ENCODE data around the gene KRTAP9-1.
"Not testable (repeated sequence)": the region's sequence is repeated elsewhere in the genome, so short reads cannot be mapped to it uniquely, and the experiment has no call there.

The KRTAP9-1 gene

DNA sequence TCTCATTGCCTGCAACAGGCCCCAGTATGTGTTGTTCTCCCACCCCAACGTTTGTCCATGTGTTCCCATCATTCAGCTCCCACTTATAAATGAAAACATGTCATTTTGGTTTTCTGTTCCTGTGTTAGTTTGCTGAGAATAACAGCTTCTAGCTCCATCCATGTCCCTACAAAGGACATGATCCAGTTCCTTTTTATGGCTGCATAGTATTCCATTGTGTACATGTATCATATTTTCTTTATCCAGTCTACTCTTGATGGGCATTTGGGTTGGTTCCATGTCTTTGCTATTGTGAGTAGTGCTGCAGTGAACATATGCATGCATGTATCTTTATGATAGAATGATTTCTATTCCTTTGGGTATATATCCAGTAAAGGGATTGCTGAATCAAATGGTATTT, 26.0 kb downstream of the KRTAP9-1 start:
- FAIRE-seq: no peak
- TF ChIP-seq, protein P1, sequence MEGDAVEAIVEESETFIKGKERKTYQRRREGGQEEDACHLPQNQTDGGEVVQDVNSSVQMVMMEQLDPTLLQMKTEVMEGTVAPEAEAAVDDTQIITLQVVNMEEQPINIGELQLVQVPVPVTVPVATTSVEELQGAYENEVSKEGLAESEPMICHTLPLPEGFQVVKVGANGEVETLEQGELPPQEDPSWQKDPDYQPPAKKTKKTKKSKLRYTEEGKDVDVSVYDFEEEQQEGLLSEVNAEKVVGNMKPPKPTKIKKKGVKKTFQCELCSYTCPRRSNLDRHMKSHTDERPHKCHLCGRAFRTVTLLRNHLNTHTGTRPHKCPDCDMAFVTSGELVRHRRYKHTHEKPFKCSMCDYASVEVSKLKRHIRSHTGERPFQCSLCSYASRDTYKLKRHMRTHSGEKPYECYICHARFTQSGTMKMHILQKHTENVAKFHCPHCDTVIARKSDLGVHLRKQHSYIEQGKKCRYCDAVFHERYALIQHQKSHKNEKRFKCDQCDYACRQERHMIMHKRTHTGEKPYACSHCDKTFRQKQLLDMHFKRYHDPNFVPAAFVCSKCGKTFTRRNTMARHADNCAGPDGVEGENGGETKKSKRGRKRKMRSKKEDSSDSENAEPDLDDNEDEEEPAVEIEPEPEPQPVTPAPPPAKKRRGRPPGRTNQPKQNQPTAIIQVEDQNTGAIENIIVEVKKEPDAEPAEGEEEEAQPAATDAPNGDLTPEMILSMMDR (IDR thresholded peaks at IDR 0.05; ENCODE audit: insufficient read depth, missing control alignments): no peak
- DNase-seq (ENCODE audit: insufficient read length, low spot score): no peak

DNA sequence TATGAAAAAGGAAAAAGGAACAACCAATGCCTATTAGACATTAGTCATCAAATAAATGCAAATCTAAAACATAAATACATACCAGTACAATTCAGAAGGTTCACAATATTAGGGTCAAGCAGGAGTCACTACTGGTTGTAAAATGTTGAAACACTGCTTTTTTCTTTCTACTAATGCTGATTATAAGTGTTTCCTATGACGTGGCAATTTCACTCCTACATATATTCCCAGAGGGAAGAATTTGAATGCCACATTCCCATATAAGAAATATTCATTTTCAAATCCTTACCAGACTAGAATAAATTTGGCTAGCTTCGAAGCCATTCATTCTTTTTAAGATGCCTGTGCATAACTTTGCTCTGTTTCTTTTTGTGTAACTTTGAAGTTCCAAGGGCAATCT, 34.1 kb downstream of the KRTAP9-1 start:
- DNase-seq (ENCODE audit: insufficient read length, low spot score) (no peak), FAIRE-seq (no peak)
- TF ChIP-seq, protein P1 (IDR thresholded peaks at IDR 0.05; ENCODE audit: insufficient read depth, missing control alignments): no peak

DNA sequence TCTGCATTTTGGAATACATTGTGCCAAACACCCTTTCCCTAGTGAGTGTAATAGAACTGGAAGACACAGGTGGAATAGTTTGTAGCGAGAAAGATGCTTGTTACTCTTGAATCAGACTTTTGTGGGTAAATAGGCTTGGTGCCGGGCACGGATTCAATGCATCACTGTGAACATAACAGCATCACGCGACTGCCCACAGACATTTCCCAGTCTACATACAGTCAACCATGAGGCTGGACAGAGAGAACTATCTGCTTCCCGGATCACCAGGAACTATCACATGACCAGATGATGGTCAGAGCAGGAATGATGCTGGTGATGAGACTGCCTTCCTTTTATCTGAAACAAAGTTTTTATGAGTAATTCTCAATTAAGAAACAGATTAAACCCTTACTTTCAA, 36.4 kb downstream of the KRTAP9-1 start:
- TF ChIP-seq, protein P1 (IDR thresholded peaks at IDR 0.05; ENCODE audit: insufficient read depth, missing control alignments): no peak
- DNase-seq (ENCODE audit: insufficient read length, low spot score): no peak
- no peak for FAIRE-seq

DNA sequence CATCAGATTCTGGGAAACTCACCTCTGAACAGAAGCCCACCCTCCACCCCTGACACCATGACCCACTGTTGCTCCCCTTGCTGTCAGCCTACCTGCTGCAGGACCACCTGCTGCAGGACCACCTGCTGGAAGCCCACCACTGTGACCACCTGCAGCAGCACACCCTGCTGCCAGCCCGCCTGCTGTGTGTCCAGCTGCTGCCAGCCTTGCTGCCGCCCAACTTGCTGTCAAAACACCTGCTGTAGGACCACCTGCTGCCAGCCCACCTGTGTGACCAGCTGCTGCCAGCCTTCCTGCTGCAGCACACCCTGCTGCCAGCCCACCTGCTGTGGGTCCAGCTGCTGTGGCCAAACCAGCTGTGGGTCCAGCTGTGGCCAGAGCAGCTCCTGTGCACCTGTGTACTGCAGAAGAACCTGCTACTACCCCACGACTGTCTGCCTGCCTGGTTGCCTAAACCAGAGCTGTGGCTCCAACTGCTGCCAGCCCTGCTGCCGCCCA, 37.0 kb downstream of the KRTAP9-1 start, which contains the start of gene KRTAP9-2:
Gene KRTAP9-2 (plus strand): TSS at position 51 of the 498 bp plus-strand sequence. CDS start 7 bp downstream, at position 58.
- not testable (repeated sequence) for FAIRE-seq; DNase-seq (ENCODE audit: insufficient read length, low spot score)

DNA sequence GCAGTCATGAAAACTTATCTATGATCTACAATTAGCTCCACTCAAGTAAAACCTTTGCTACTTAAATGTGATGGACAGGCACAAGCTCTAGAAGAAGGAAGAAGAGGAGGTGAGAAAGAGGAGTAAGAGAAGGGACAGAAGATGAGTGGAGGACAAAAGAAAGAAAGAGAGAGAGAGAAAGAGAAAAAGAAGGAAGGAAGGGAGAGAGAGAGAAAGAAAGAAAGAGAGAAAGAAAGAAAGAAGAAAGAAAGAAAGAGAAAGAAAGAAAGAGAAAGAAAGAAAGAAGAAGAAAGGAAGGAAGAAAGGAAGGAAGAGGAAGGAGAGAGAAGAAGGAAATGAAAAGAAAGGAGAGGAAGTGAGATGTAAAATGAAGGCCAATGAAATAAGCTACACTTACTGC, 40.4 kb downstream of the KRTAP9-1 start:
- DNase-seq (ENCODE audit: insufficient read length, low spot score): no peak
- TF ChIP-seq, protein P1 (IDR thresholded peaks at IDR 0.05; ENCODE audit: insufficient read depth, missing control alignments): no peak
- FAIRE-seq: no peak

DNA sequence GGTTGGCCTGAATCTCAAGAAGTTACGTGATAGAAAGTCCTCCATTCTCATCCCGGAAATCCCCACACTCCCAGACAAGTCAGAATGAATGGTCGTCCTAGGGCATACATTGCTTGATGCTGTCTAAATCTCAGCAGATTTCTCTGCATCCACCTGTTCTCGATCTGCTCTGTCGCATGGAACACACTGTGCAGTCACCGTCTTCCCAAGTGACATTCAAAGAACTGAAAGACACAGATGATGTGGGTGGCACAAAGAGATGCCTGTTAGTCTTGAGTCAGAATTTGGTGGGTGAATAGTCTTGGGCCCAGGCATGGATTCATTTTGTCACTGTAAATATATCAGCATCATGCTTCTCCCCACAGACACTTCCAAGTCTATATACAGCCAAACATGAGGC, 42.0 kb downstream of the KRTAP9-1 start:
- DNase-seq (ENCODE audit: insufficient read length, low spot score): no peak
- TF ChIP-seq, protein P1 (IDR thresholded peaks at IDR 0.05; ENCODE audit: insufficient read depth, missing control alignments): no peak
- FAIRE-seq: no peak

DNA sequence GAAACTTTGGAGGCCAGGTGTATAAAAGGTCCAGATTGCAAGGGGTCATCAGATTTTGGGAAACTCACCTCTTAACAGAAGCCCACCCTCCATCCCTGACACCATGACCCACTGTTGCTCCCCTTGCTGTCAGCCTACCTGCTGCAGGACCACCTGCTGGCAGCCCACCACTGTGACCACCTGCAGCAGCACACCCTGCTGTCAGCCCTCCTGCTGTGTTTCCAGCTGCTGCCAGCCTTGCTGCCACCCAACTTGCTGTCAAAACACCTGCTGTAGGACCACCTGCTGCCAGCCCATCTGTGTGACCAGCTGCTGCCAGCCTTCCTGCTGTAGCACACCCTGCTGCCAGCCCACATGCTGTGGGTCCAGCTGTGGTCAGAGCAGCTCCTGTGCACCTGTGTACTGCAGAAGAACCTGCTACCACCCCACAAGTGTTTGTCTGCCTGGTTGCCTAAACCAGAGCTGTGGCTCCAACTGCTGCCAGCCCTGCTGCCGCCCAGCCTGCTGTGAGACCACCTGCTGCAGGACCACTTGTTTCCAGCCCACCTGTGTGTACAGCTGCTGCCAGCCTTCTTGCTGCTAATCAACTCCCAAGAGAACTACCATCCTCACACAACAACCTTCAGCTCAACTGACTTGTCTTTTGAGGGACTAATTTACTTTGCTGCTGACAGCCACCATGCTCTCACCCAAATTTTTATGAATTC, 42.9 kb downstream of the KRTAP9-1 start, which contains the start of gene KRTAP9-3:
Gene KRTAP9-3 (plus strand): TSS at position 51 of the 707 bp plus-strand sequence. CDS start 53 bp downstream, at position 104.
- DNase-seq (ENCODE audit: insufficient read length, low spot score); FAIRE-seq: not testable (repeated sequence)

DNA sequence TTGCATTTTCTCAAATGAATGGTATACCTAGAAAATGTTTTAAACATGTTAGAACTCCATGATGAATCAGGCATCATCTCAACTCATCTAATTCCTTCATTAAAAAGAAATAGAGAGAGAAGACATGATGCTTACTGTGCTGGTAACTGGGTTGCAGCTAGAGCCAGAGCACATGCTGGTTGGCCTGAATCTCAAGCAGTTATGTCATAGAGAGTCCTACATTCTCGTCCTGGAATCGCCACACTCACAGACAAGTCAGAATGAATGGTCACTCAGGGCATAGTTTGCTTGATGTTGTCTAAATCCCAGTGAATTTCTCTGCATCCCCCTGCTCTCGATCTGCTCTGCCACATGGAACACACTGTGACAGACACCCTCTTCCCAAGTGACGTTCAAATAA, 47.4 kb downstream of the KRTAP9-1 start:
- not testable (repeated sequence) for DNase-seq (ENCODE audit: insufficient read length, low spot score); FAIRE-seq

DNA sequence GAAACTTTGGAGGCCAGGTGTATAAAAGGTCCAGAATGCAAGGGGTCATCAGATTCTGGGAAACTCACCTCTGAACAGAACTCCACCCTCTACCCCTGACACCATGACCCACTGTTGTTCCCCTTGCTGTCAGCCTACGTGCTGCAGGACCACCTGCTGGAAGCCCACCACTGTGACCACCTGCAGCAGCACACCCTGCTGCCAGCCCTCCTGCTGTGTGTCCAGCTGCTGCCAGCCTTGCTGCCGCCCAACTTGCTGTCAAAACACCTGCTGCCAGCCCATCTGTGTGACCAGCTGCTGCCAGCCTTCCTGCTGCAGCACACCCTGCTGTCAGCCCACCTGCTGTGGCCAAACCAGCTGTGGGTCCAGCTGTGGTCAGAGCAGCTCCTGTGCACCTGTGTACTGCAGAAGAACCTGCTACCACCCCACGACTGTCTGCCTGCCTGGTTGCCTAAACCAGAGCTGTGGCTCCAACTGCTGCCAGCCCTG, 48.3 kb downstream of the KRTAP9-1 start, which contains the start of gene KRTAP9-8:
Gene KRTAP9-8 (plus strand): TSS at position 51 of the 489 bp plus-strand sequence. CDS start 53 bp downstream, at position 104.
- not testable (repeated sequence) for DNase-seq (ENCODE audit: insufficient read length, low spot score); FAIRE-seq
